ENCODE data around the gene FOCAD.

The FOCAD gene

GRCh38 chr9:20770947-20771346 is 86.9 kb downstream of the FOCAD start:
- no peak for TF ChIP-seq CTCF (IDR thresholded peaks at IDR 0.05)
- no peak overlapping the region for H3K27ac ChIP-seq
- H3K4me1 ChIP-seq (ENCODE audit: control insufficient read depth in 1 of 2, insufficient read depth in 1 of 2, low read depth in 1 of 2, low read length in 1 of 2), result no peaks in the 10 kb centered on the region
- H3K4me3 ChIP-seq (ENCODE audit: low read depth in 1 of 2, low read length in 1 of 2), result no peak overlapping the region
- H3K27me3 ChIP-seq, result no peaks in the 10 kb centered on the region
- no peaks in the 10 kb centered on the region for H3K9me3 ChIP-seq
- H3K36me3 ChIP-seq, result peaks cover 24% of the 10 kb centered on the region

- Histone ChIP-seq H3K4me3 (ENCODE audit: low read depth in 1 of 2, low read length in 1 of 2) (no peak overlapping the region), H3K4me1 (ENCODE audit: control insufficient read depth in 1 of 2, insufficient read depth in 1 of 2, low read depth in 1 of 2, low read length in 1 of 2) (no peaks in the 10 kb centered on the region), H3K9me3 (no peaks in the 10 kb centered on the region), H3K36me3 (peaks cover 24% of the 10 kb centered on the region), H3K27ac (no peak overlapping the region), H3K27me3 (no peaks in the 10 kb centered on the region)
- TF ChIP-seq CTCF (IDR thresholded peaks at IDR 0.05), result no peak
These were observed 87.7 kb downstream of the FOCAD start for GRCh38 chr9:20771729-20772128.

DNA sequence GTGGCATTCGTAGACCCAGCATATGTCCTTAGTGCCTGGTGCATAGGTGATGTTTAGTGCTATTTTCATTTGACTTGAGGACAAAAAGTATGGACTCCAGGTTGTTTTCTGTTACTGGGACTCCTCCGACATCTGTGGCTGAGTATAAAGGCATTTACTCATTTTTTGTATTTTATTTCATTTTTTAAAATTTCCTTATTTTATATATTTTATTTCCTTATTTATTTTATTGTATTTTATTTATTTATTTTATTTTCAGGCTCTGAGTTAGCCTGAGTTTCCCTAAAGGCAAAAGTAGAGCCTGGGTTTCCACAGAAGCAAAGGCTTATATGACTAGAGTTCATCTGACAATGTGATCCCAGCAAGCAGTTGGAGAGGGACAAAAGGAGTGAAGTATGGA is 91.6 kb downstream of the FOCAD start:
- Histone ChIP-seq H3K27ac (no peak overlapping the region), H3K9me3 (no peaks in the 10 kb centered on the region), H3K36me3 (peaks cover 17% of the 10 kb centered on the region), H3K27me3 (no peaks in the 10 kb centered on the region), H3K4me3 (ENCODE audit: low read depth in 1 of 2, low read length in 1 of 2) (no peak overlapping the region), H3K4me1 (ENCODE audit: control insufficient read depth in 1 of 2, insufficient read depth in 1 of 2, low read depth in 1 of 2, low read length in 1 of 2) (no peaks in the 10 kb centered on the region)
- TF ChIP-seq CTCF (IDR thresholded peaks at IDR 0.05), result no peak

DNA sequence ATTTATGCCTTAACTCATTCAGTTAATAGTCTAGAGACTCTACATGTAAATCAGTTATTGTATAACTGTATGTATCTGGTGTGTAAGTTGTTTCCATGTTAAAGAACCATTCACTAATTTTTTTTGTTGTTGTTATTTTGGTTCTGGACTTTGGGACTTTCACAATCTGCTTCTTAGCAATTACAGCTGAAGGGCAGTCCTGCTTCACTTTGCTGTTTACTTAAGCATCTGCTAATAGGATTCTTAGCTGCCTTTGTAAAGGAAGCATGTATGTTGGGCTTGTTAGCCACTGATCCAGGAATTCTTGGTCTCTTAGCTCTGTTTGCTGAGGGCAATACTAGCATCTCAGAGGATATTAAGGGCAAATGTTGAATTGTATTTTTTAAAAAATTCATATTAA is 97.0 kb downstream of the FOCAD start:
- no peaks in the 10 kb centered on the region for H3K27me3 ChIP-seq
- no peaks in the 10 kb centered on the region for H3K36me3 ChIP-seq
- no peak for TF ChIP-seq CTCF (IDR thresholded peaks at IDR 0.05)
- H3K4me3 ChIP-seq (ENCODE audit: low read depth in 1 of 2, low read length in 1 of 2), result no peak overlapping the region
- no peaks in the 10 kb centered on the region for H3K4me1 ChIP-seq (ENCODE audit: control insufficient read depth in 1 of 2, insufficient read depth in 1 of 2, low read depth in 1 of 2, low read length in 1 of 2)
- no peaks in the 10 kb centered on the region for H3K9me3 ChIP-seq
- H3K27ac ChIP-seq, result no peak overlapping the region

GRCh38 chr9:20782289-20782688 is 98.2 kb downstream of the FOCAD start:
- no peak for TF ChIP-seq CTCF (IDR thresholded peaks at IDR 0.05)
- no peaks in the 10 kb centered on the region for H3K36me3 ChIP-seq
- H3K27ac ChIP-seq, result no peak overlapping the region
- no peaks in the 10 kb centered on the region for H3K9me3 ChIP-seq
- no peaks in the 10 kb centered on the region for H3K4me1 ChIP-seq (ENCODE audit: control insufficient read depth in 1 of 2, insufficient read depth in 1 of 2, low read depth in 1 of 2, low read length in 1 of 2)
- H3K27me3 ChIP-seq, result no peaks in the 10 kb centered on the region
- no peak overlapping the region for H3K4me3 ChIP-seq (ENCODE audit: low read depth in 1 of 2, low read length in 1 of 2)

Measured in neutrophil (primary cell).